Measurements from ENCODE around the gene SHROOM2.

The SHROOM2 gene

GRCh38 chrX:9995855-9996339, 209.7 kb downstream of the SHROOM2 start:
- intact Hi-C loops (cut with micrococcal nuclease): loop anchor here (1.0 kb wide), 1 partner anchor 123 kb away; no protein-coding TSS in a partner anchor
- Mint-ChIP-seq H3K36me3 (ENCODE audit: low read depth) (no peaks in the 10 kb centered on the region), H3K27ac (no peak overlapping the region), H3K9me3 (no peaks in the 10 kb centered on the region), H3K27me3 (peaks cover 1% of the 10 kb centered on the region), H3K4me1 (ENCODE audit: low read depth) (no peaks in the 10 kb centered on the region), H3K4me3 (no peak overlapping the region)

GRCh38 chrX:9997041-9997440, 210.8 kb downstream of the SHROOM2 start:
- intact Hi-C loops (cut with micrococcal nuclease): no loop called here
- Mint-ChIP-seq H3K4me1 (ENCODE audit: low read depth) (no peaks in the 10 kb centered on the region), H3K27ac (no peak overlapping the region), H3K9me3 (no peaks in the 10 kb centered on the region), H3K36me3 (ENCODE audit: low read depth) (no peaks in the 10 kb centered on the region), H3K27me3 (peaks cover 1% of the 10 kb centered on the region), H3K4me3 (no peak overlapping the region)

- H3K4me1 Mint-ChIP-seq (ENCODE audit: low read depth): no peaks in the 10 kb centered on the region
- H3K4me3 Mint-ChIP-seq: no peak overlapping the region
- no peaks in the 10 kb centered on the region for H3K36me3 Mint-ChIP-seq (ENCODE audit: low read depth)
- H3K9me3 Mint-ChIP-seq: no peaks in the 10 kb centered on the region
- peaks cover 1% of the 10 kb centered on the region for H3K27me3 Mint-ChIP-seq
- intact Hi-C loops (cut with micrococcal nuclease): no loop called here
- H3K27ac Mint-ChIP-seq: no peak overlapping the region
Observed at GRCh38 chrX:9997524-9997923, 211.3 kb downstream of the SHROOM2 start.
